ENCODE data around the gene PCNT.

PCNT gene

GRCh38 chr21:46491553-46491952, 167.6 kb downstream of the PCNT start:
- no peak for DNase-seq

GRCh38 chr21:46492851-46493250, 168.9 kb downstream of the PCNT start:
- DNase-seq = no peak

- no peak for DNase-seq
Measured at GRCh38 chr21:46493828-46494227, 169.9 kb downstream of the PCNT start.

Measured in activated T-cell treated with anti-CD3 and anti-CD28 coated beads, Interleukin-2, amount 50 U/mL, for 48 hours (primary cell).